Thoracic aorta (tissue), 2 donors: Measurements from ENCODE around the gene HDHD2. TPM values are rescaled to one million over a fixed set of nuclear protein-coding genes. Genes with fewer than 3 reads are reported as not detected.

Experiments used
- ATAC-seq: fragments of 150-250 bp; one replicate; pipeline ENCODE4 v1.8.0; 2017; ENCODE audit warnings: low read depth; ENCODE audit not compliant: insufficient number of reproducible peaks, low FRiP score
- DNase-seq: peaks from one replicate; pipeline ENCODE4 v3.0.0-alpha.2; 2020; ENCODE audit warnings: low spot score
- H3K27ac ChIP-seq, 2 donors: fragments of 200-600 bp; sonication (generic); 1 replicate in 1 of 2; 2 replicates in 1 of 2; pipeline ENCODE4 v1.5.1; 2016; ENCODE audit warnings: mild to moderate bottlenecking in 2 of 2, moderate library complexity in 2 of 2
- H3K27me3 ChIP-seq: fragments of 200-600 bp; sonication (generic); replicated peaks from 2 replicates; pipeline ENCODE4 v1.6.0; 2016; ENCODE audit warnings: mild to moderate bottlenecking; ENCODE audit not compliant: insufficient read depth
- H3K36me3 ChIP-seq: fragments of 200-600 bp; sonication (generic); one replicate; pipeline ENCODE4 v1.5.1; 2016
- H3K4me1 ChIP-seq, 2 donors: fragments of 200-600 bp; sonication (generic); 1 replicate in 1 of 2; 2 replicates in 1 of 2; pipeline versions ENCODE4 v1.5.1 to v1.6.0; 2016; ENCODE audit warnings: low read depth in 2 of 2, mild to moderate bottlenecking in 1 of 2; ENCODE audit not compliant: control insufficient read depth in 1 of 2
- H3K4me3 ChIP-seq: fragments of 200-600 bp; sonication (generic); 2 replicates; pipeline ENCODE4 v1.5.1; 2016; ENCODE audit warnings: mild to moderate bottlenecking
- H3K9me3 ChIP-seq: fragments of 200-600 bp; sonication (generic); 2 replicates; pipeline ENCODE4 v1.5.1; 2016
- CTCF ChIP-seq: fragments of 200-600 bp; sonication (generic); IDR thresholded peaks from one replicate; pipeline ENCODE4 v1.5.1; 2019; ENCODE audit warnings: antibody characterized with exemption
- total RNA-seq, 2 donors: library from RNA; depleted of rRNA; stranded (reverse); fragments of >200 nt; gene quantifications; one replicate each; pipeline versions ENCODE4 v1.1.0 to v1.2.3, GENCODE V29; 2016

Gene HDHD2
- total RNA-seq, 2 donors from 2014 or later = 19.0 to 31.9 TPM

GRCh38 chr18:47118981-47119380 lies 31.3 kb downstream of the HDHD2 start:
- DNase-seq (no peak), ATAC-seq (no peak)
- no peak for TF ChIP-seq CTCF
- no peak overlapping the region for H3K4me3 ChIP-seq
- H3K4me1 ChIP-seq = no peaks in the 10 kb centered on the region
- H3K27me3 ChIP-seq = no peaks in the 10 kb centered on the region
- H3K27ac ChIP-seq = no peak overlapping the region
- H3K36me3 ChIP-seq = peaks cover 4% of the 10 kb centered on the region
- H3K9me3 ChIP-seq = no peaks in the 10 kb centered on the region

- Histone ChIP-seq H3K27me3 (no peaks in the 10 kb centered on the region), H3K27ac (no peak overlapping the region), H3K36me3 (peaks cover 25% of the 10 kb centered on the region), H3K4me3 (no peak overlapping the region), H3K4me1 (no peaks in the 10 kb centered on the region), H3K9me3 (no peaks in the 10 kb centered on the region)
- TF ChIP-seq CTCF = no peak
- DNase-seq (no peak), ATAC-seq (no peak)
Observed at GRCh38 chr18:47115205-47115604, 35.1 kb downstream of the HDHD2 start.

- no peaks in the 10 kb centered on the region for H3K9me3 ChIP-seq
- ATAC-seq = no peak
- no peak for DNase-seq
- no peak for TF ChIP-seq CTCF
- no peaks in the 10 kb centered on the region for H3K27me3 ChIP-seq
- no peaks in the 10 kb centered on the region for H3K4me1 ChIP-seq
- H3K36me3 ChIP-seq = peaks cover 25% of the 10 kb centered on the region
- H3K4me3 ChIP-seq = no peak overlapping the region
- no peak overlapping the region for H3K27ac ChIP-seq
Observed at GRCh38 chr18:47113796-47114540, 36.3 kb downstream of the HDHD2 start.

- Histone ChIP-seq H3K27me3 (no peaks in the 10 kb centered on the region), H3K4me3 (no peak overlapping the region), H3K9me3 (no peaks in the 10 kb centered on the region), H3K4me1 (no peaks in the 10 kb centered on the region), H3K27ac (no peak overlapping the region), H3K36me3 (peaks cover 32% of the 10 kb centered on the region)
- ATAC-seq (no peak), DNase-seq (no peak)
- TF ChIP-seq CTCF = no peak
Observed at GRCh38 chr18:47110492-47111274, 39.6 kb downstream of the HDHD2 start.

GRCh38 chr18:47109720-47110119 lies 40.6 kb downstream of the HDHD2 start:
- no peaks in the 10 kb centered on the region for H3K4me1 ChIP-seq
- no peak overlapping the region for H3K4me3 ChIP-seq
- no peaks in the 10 kb centered on the region for H3K9me3 ChIP-seq
- ATAC-seq (no peak), DNase-seq (no peak)
- no peaks in the 10 kb centered on the region for H3K27me3 ChIP-seq
- peaks cover 32% of the 10 kb centered on the region for H3K36me3 ChIP-seq
- H3K27ac ChIP-seq = no peak overlapping the region
- no peak for TF ChIP-seq CTCF
